DOHH2 (cell line): Measurements from ENCODE around the gene OR56A4.

Source experiments
- CTCF ChIP-seq: fragments of 200-600 bp; sonication (generic); IDR thresholded peaks from one replicate; pipeline ENCODE4 v1.5.1; 2014; ENCODE audit warnings: antibody characterized with exemption, mild to moderate bottlenecking, low read depth, low read length; ENCODE audit not compliant: poor library complexity, severe bottlenecking
- EZH2phosphoT487 ChIP-seq: fragments of 200-600 bp; sonication (generic); IDR thresholded peaks from 2 replicates; pipeline ENCODE4 v1.6.1; 2017; ENCODE audit warnings: borderline replicate concordance, mild to moderate bottlenecking, antibody characterized with exemption, low read length, moderate library complexity, mixed read lengths

GRCh38 chr11:6055569-6055968 is 48.8 kb upstream of the OR56A4 start:
- TF ChIP-seq CTCF: no peak
- TF ChIP-seq EZH2phosphoT487: no peak
